Measurements from ENCODE around the gene EGF.

GRCh38 chr4:110005461-110006056, 92.9 kb downstream of the EGF start:
- peak in 10 of 11 experiments; percentile 10 to 67 (median 55) for TF ChIP-seq CTCF (IDR thresholded peaks at IDR 0.05 in 8 of 11, conservative IDR thresholded peaks at IDR 0.05 in 3 of 11)
- TF ChIP-seq POLR2A (IDR thresholded peaks at IDR 0.05) = no peak
- no peak for TF ChIP-seq POLR2AphosphoS5 (IDR thresholded peaks at IDR 0.05)
